ENCODE data around the gene VTCN1.

GRCh38 chr1:117137281-117137855, 73.4 kb downstream of the VTCN1 start:
- no peak for TF ChIP-seq POLR2AphosphoS5 (IDR thresholded peaks at IDR 0.05)
- TF ChIP-seq POLR2A (IDR thresholded peaks at IDR 0.05): no peak
- TF ChIP-seq, protein P1, sequence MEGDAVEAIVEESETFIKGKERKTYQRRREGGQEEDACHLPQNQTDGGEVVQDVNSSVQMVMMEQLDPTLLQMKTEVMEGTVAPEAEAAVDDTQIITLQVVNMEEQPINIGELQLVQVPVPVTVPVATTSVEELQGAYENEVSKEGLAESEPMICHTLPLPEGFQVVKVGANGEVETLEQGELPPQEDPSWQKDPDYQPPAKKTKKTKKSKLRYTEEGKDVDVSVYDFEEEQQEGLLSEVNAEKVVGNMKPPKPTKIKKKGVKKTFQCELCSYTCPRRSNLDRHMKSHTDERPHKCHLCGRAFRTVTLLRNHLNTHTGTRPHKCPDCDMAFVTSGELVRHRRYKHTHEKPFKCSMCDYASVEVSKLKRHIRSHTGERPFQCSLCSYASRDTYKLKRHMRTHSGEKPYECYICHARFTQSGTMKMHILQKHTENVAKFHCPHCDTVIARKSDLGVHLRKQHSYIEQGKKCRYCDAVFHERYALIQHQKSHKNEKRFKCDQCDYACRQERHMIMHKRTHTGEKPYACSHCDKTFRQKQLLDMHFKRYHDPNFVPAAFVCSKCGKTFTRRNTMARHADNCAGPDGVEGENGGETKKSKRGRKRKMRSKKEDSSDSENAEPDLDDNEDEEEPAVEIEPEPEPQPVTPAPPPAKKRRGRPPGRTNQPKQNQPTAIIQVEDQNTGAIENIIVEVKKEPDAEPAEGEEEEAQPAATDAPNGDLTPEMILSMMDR (IDR thresholded peaks at IDR 0.05): no peak

Measured in prostate gland (tissue), 2 donors.